ENCODE data around the gene KLF15.

- TF ChIP-seq, protein P1, sequence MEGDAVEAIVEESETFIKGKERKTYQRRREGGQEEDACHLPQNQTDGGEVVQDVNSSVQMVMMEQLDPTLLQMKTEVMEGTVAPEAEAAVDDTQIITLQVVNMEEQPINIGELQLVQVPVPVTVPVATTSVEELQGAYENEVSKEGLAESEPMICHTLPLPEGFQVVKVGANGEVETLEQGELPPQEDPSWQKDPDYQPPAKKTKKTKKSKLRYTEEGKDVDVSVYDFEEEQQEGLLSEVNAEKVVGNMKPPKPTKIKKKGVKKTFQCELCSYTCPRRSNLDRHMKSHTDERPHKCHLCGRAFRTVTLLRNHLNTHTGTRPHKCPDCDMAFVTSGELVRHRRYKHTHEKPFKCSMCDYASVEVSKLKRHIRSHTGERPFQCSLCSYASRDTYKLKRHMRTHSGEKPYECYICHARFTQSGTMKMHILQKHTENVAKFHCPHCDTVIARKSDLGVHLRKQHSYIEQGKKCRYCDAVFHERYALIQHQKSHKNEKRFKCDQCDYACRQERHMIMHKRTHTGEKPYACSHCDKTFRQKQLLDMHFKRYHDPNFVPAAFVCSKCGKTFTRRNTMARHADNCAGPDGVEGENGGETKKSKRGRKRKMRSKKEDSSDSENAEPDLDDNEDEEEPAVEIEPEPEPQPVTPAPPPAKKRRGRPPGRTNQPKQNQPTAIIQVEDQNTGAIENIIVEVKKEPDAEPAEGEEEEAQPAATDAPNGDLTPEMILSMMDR (IDR thresholded peaks at IDR 0.05), result no peak
- TF ChIP-seq POLR2A (IDR thresholded peaks at IDR 0.05), result no peak
Observed at GRCh38 chr3:126350502-126351085, 6.6 kb downstream of the KLF15 start.

All from lower leg skin (tissue), 3 donors.